GM06990 (cell line): ENCODE measurements around the gene SIN3B.

Experiments
- DNase-seq: peaks from one replicate; pipeline ENCODE4 v3.0.0-alpha.2; 2011; ENCODE audit not compliant: insufficient read length; ENCODE audit errors: extremely low read depth
- H3K27me3 ChIP-seq: replicated peaks from 2 replicates; pipeline ENCODE4 v1.6.0; 2011; ENCODE audit warnings: low read length; ENCODE audit not compliant: control insufficient read depth, insufficient read depth
- H3K36me3 ChIP-seq: 2 replicates; pipeline ENCODE4 v1.5.1; 2011; ENCODE audit warnings: low read length; ENCODE audit not compliant: control insufficient read depth, insufficient read depth
- H3K4me3 ChIP-seq: replicated peaks from 2 replicates; pipeline ENCODE4 v1.5.1; 2011; ENCODE audit warnings: low read depth, mild to moderate bottlenecking, control low read depth, low read length
- TF ChIP-seq, protein P1 (sequence below): IDR thresholded peaks from 2 replicates; pipeline ENCODE4 v1.5.1; 2011; ENCODE audit warnings: low read length, control low read depth, mild to moderate bottlenecking, inconsistent platforms; ENCODE audit not compliant: insufficient read depth, poor library complexity, severe bottlenecking

SIN3B gene

DNA sequence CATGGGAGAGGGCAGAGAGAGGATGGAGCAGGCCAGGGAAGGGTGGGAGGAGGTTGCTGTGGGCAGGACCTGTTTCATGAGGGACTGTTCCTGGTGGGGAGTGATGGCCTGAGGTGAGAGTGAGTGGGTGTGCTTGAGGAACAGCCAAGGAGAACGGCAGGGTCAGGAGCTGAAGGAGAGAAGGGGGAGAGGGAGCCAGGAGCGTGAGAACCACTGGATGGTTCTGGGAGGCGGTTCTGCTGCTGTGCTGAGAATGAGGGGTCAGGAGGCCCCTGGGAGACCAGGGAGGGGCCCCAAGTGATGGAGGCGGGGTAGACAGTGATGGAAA, 7.8 kb downstream of the SIN3B start:
- no peaks in the 10 kb centered on the region for H3K27me3 ChIP-seq
- no peak overlapping the region for H3K4me3 ChIP-seq
- H3K36me3 ChIP-seq, result peaks cover 18% of the 10 kb centered on the region
- TF ChIP-seq, protein P1, sequence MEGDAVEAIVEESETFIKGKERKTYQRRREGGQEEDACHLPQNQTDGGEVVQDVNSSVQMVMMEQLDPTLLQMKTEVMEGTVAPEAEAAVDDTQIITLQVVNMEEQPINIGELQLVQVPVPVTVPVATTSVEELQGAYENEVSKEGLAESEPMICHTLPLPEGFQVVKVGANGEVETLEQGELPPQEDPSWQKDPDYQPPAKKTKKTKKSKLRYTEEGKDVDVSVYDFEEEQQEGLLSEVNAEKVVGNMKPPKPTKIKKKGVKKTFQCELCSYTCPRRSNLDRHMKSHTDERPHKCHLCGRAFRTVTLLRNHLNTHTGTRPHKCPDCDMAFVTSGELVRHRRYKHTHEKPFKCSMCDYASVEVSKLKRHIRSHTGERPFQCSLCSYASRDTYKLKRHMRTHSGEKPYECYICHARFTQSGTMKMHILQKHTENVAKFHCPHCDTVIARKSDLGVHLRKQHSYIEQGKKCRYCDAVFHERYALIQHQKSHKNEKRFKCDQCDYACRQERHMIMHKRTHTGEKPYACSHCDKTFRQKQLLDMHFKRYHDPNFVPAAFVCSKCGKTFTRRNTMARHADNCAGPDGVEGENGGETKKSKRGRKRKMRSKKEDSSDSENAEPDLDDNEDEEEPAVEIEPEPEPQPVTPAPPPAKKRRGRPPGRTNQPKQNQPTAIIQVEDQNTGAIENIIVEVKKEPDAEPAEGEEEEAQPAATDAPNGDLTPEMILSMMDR, result no peak
- no peak for DNase-seq

DNA sequence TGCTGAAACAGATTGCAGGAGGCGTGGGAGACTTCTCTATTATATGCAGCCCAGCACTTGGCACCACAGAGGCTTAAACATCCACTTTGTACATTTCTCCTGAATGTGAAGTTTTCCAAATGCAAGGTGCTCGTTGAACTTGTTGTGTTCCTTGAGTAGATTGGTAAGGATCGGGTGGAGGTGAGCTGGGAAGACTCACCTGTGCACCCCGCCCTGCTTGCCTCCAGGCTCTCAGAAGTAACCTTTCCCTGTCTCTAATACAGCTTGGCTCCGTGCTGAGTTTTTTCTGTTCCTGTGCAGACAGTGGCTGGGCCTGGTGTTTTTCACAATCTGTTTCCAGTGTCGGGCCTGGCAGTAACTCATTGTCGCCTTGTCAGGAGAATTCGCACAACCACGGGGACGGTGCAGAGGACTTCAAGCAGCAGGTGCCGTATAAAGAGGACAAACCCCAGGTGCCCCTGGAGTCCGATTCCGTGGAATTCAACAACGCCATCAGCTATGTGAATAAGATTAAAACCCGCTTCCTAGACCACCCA, 12.3 kb downstream of the SIN3B start:
- Histone ChIP-seq H3K36me3 (peaks cover 25% of the 10 kb centered on the region), H3K4me3 (no peak overlapping the region), H3K27me3 (no peaks in the 10 kb centered on the region)
- TF ChIP-seq, protein P1, result no peak
- DNase-seq, result no peak

DNA sequence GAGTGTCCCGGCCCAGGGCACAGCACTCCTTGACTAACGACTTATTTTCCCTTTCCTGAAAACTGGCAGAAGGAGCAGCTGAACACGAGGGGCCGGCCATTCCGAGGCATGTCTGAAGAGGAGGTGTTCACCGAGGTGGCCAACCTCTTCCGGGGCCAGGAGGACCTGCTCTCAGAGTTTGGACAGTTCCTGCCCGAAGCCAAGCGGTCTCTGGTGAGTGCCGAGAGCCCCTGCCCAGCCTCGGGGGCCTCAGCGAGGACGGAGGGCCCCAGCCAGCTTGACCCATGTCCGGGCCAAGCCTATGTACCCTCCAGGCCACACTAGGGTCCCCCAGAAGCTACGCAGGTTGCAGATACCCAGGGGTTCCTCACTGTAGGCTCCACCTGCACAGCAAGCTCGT, 17.7 kb downstream of the SIN3B start:
- no peak for DNase-seq
- H3K36me3 ChIP-seq, result peaks cover 38% of the 10 kb centered on the region

DNA sequence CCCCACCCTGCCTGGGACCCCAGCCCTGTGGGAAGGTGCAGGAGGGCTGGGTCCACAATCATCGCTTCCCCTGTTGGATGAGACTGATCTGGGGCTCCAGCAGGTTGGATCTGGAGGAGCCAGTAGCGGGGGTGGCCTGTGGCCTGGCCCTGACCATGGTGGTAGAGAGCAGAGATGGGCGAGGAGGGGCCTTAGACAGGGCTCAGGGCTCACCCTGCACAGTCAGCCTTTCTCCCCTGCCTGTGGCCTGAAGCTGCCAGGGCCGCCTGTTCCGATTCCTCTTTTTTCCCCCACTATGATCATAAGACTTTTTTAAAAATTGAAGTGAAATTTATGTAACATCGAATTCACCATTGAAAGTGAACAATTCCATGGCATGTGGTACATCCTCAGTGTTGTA, 18.2 kb downstream of the SIN3B start:
- H3K36me3 ChIP-seq, result peaks cover 37% of the 10 kb centered on the region
- no peak for DNase-seq

More for the DNA sequence above, 17.7 kb downstream of the SIN3B start:
- H3K4me3 ChIP-seq, result no peak overlapping the region
- TF ChIP-seq, protein P1, result no peak
- H3K27me3 ChIP-seq, result no peaks in the 10 kb centered on the region

DNA sequence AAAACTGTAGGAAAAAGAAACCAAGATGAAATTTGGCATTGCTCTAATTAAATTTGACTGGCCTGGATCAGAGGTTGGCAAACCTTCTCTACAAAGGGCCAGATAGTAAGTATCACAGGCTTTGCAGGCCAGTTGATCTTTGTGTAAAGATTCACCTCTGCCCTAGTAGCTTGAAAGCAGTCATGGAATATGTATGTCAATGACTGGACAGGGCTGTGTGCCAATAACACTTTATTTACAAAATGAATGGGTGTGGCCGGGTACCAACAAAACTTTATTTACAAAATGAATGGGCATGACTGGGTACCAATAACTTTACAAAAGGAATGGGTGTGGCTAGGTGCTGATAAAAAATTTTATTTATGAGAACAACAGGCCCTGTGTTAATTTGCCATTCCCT, 20.0 kb downstream of the SIN3B start:
- Histone ChIP-seq H3K36me3 (peaks cover 41% of the 10 kb centered on the region), H3K27me3 (no peaks in the 10 kb centered on the region), H3K4me3 (no peak overlapping the region)
- TF ChIP-seq, protein P1, result no peak
- no peak for DNase-seq

More for the DNA sequence above, 18.2 kb downstream of the SIN3B start:
- no peaks in the 10 kb centered on the region for H3K27me3 ChIP-seq
- no peak overlapping the region for H3K4me3 ChIP-seq
- TF ChIP-seq, protein P1, result no peak

DNA sequence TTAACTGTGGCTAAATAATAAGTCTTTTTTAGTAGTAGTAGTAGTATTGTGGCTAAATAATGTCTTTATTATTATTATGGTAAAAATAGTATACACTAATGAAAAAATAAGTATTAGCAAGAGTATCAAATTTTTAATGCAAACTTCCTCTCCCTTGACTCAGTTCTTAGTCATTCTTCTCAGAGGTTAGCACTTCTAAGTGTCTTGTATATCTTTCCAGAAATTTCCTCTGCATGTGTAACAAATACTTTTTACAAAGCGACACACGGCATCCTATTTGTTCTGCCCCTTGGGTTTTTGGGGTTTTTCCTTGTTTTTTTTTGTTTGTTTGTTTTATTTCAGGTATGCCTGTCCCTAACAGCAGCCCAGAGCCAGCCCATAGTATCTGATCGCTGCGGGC, 20.9 kb downstream of the SIN3B start:
- peaks cover 37% of the 10 kb centered on the region for H3K36me3 ChIP-seq
- no peak for DNase-seq
- TF ChIP-seq, protein P1, result no peak
- H3K4me3 ChIP-seq, result no peak overlapping the region
- H3K27me3 ChIP-seq, result no peaks in the 10 kb centered on the region
